Muscle of arm (tissue), 14 donors: ENCODE results near the gene TMEM213. TPM values are rescaled to one million over a fixed set of nuclear protein-coding genes. Genes with fewer than 3 reads are reported as not detected.

Experiments
- DNase-seq: peaks from one replicate; pipeline ENCODE4 v3.0.0-alpha.2; 2013
- long read RNA-seq, 11 donors: transcript quantifications; one replicate each; lab custom pipeline, GENCODE V29; 2026
- polyA plus RNA-seq, 12 donors: library from polyadenylated mRNA; unstranded; fragments of 120-200 nt; gene quantifications; one replicate each; pipeline ENCODE4 v1.2.1, GENCODE V29; 2013; ENCODE audit not compliant: insufficient read length in 12 of 12

TMEM213 gene, protein sequence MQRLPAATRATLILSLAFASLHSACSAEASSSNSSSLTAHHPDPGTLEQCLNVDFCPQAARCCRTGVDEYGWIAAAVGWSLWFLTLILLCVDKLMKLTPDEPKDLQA
- polyA plus RNA-seq = under 1 TPM in 8 of 12 donors, not detected in 4; 0.03 to 0.30 (median 0.12) TPM
- long read RNA-seq, donor 1, full-length matches to known transcripts = 1 of 1 reads
- long read RNA-seq, donor 1, partial matches to known transcripts = 0 of 1 reads
- long read RNA-seq, donor 1, other reads (novel, unspliced or antisense) = 0 of 1 reads
- long read RNA-seq, donor 2 = 0 reads
- long read RNA-seq, donor 3 = 0 reads
- long read RNA-seq, donor 4 = 0 reads
- long read RNA-seq, donor 5, partial matches to known transcripts = 12 of 12 reads
- long read RNA-seq, donor 5, other reads (novel, unspliced or antisense) = 0 of 12 reads
- long read RNA-seq, donor 6 = 0 reads
- long read RNA-seq, donor 7 = 0 reads
- long read RNA-seq, donor 8, partial matches to known transcripts = 15 of 15 reads
- long read RNA-seq, donor 8, other reads (novel, unspliced or antisense) = 0 of 15 reads
- long read RNA-seq, donor 9 = 0 reads
- long read RNA-seq, donor 10 = 0 reads
- long read RNA-seq, donor 11 = 0 reads

DNA sequence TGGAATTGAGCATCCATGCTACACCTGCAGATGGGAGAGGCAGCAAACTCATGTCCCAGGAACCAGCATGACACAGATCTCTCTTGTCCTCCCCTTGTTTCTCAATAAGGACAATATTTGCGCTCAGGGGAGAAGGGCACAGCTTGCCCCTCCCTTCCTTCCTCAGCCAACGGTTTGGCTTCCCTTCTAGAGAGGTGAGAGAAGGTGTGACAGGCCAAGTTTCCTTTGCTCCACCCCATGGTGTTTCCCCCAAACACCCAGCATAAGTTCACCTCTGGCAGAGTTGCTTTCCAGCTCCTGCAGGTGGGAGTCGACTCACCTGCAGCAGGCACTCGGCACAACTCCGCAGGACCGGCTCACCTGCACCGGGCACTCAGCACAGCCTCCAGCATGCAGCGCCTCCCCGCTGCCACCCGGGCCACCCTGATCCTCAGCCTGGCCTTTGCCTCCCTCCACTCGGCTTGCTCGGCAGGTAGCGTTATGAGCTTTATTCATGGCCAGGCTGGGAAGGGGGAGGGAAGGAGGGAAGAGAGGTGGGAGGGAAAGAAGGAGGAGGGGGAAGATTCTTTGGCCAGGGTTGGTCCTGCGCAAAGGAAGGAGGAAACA is at the start of gene TMEM213, which contains the start of gene ATP6V0A4:
Gene TMEM213 (plus strand): TSS at position 280 of the 606 bp plus-strand sequence. CDS start 111 bp downstream, at position 391.
Gene ATP6V0A4 (minus strand): TSS at position 482 of the 606 bp plus-strand sequence. CDS start 26,949 bp downstream, outside the sequence.
- DNase-seq = no peak

DNA sequence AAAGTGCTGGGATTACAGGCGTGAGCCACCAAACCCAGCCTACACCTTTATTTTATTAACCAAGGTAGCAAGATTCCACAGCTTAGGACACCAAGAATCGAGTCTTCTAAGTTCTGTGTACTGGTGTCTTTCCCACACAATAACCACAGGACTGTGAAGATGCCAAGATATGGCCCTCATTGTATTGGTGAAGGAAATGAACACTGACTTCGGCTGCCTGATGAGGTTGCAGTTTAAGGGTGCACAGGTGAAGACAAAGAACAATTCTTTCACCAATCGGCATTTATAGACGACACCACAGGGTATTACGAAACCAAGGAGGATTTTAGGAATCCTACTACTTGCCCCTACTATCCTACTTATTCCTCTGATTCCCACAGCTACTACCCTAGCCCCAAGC is 49.1 kb upstream of the TMEM213 start:
- no peak for DNase-seq

DNA sequence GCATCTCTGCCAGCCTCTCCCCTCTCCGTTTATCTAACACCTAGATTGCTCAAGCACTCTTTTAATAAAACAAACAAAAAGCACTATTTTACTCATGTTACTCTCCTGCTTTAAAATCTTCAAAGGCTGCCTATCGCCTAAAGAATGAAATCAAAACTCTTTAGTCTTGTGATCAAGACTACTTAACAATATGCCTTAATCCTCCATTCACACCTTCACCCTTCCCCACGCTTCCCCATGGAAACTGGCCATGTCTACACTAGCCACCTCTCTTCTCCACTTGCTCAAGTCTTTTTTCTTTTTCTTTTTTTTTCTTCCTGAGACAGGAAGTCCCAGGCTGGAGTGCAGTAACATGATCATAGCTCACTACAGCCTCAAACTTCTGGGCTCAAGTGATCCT is 47.8 kb upstream of the TMEM213 start:
- DNase-seq = no peak

DNA sequence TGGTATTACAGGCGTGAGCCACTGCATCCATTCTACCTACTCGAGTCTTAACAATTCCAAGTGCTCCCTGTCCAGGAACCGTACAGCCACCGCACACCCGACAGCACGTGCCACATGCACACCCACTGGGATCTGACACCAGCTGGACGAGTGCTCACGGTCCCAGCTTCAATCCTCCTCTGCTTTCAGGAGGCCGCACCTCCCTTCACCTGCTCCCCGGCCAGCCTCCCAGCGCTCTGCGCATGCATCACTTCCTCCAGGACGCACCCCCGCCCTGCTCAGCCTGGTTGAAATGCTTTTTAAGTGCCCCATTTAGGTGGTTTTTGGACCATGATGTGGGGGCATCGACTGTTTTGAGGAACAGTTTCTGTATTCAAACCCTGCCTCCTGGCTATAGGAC is 47.3 kb upstream of the TMEM213 start:
- no peak for DNase-seq

DNA sequence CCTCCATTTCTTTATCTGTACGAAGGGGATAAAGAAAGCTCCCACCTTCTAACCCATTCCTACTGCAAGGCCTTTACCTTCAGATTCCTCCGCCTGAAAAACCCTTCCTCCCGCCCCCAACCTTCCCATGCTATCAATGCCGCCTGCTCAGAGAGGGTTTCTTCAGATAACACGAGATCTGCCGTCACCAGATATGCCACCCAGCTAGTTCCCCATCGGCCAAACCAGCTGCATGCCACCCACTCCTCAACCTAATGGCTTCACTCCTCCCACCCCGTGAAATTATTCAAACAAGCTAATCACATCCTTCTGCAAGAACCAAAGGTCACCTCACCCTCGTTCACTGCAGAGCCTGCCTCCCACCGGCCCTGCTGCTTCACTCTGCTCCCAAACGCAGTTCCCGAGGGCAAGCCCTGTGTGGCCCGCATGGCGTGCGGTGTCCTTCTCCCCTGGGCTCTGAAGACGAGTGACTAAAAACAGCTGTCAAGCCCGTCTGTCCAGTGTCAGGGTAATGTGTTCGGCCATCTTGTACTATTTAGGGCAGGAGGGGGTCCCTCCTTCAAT is 46.8 kb upstream of the TMEM213 start:
- no peak for DNase-seq

DNA sequence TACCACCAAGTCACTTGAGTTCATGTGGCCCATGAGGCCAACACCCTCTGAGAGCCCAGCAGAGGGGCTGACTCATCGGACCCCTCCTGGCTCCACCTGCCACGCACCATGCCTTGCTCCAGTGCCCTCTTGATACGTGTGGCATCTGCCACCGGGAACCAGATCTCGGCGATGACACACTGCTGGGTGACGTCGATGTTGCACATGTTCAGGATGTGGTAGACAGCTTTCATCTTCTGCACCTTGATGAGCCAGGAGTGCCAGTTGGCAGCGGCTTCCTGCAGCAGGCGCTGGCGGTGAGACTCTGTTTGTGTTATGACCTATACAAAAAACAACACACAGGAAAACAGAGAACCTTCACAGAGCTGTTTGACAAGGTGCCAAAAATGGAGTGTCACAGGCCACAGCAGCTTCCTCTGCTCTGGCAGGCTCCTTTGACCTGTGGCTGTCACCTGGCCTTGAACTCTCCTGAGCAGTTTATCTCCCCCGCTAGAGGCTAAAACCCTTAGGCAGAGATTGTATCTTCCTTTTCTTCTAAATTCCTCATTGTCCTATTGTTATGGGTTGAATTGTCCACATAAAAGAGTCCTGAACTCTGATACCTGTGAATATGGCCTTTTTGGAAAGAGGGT is 45.2 kb upstream of the TMEM213 start:
- no peak for DNase-seq

DNA sequence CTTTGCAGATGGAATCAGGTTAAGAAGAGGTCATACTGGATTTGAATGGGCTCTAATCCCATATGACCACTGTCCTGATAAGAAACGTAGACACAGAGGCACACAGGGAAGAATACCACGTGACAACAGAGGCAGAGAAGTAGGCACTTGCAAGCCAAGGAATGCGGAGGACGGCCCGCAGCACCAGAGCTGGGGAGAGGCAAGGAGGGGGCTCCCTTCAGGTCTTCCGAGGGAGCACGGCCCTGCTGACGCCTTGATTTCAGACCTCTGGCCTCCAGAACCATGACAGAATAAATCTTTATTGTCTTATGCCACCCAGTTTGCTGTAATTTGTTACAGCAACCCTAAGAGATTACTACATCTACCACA is 44.7 kb upstream of the TMEM213 start:
- DNase-seq = no peak

DNA sequence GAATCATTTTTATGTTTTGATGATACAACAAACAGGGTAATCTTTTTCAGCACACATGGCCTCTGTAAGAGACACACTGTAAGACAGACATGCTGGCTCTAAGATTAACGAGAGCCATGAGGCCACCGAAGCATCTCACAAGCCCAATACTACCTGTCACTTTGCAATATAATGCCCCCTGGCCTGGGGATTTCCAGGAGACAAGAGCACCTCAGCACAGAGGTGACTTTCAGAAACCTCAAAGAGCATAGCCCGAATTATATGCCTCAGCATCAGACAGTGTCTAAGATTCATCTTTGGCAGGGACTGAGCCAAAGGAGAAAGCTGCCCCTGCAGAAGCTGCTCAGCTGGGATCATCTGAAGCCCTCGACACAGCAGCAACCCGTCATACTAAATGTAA is 44.2 kb upstream of the TMEM213 start:
- DNase-seq = no peak

DNA sequence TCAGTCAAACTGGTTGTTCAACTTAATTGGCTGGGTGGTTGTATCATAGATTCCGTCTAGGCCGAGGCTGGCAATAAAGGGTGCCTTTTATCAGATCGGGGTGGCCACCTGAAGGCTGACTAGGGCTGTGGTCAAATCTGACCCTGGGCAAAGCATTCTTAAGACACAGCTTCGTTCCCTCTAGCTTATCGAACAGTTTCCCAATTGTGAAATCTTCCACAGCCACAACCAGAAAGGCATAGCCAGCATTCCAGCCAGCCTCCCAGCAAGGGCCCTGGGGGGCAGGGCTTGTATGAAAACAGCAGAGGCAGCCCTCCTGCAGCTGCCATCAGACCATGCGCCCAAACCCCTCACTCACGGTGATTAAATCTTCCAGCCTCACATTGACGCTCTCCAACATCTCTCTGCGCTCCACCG is 42.5 kb upstream of the TMEM213 start:
- no peak for DNase-seq

DNA sequence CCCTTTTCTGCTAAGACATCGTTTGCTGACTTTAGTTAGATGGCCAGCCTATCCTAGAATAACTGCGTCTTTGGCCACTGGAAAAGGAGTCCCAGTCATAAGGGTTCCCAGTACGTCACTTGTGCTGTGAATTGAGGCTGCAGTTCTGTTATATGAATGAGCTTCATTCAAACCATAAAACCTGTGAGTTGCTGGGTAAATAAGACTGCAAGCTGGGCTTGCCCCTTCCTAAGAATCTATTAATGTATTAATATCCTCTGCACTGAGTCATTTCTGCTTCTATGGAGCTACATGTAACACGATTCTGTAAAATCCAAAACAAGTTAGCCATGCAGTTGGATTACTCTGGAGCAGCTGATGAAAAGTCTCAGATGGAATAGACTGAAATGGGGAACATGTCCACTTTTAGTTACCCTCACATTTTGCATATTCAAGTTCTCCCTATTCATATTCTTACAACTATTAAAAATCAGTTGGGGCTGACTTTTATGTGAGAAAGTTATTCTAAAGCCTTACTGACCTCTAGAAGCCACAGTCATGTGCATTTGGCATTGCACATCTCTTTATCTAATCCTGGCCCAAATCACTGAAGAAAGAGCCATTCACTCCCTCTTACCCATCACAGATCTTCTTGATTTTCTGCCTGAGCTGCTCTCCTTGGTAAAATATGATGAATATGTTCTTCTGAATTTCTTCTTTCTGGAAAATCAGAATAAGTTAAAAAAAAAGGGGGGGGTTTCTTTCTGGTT is 41.8 kb upstream of the TMEM213 start:
- no peak for DNase-seq

DNA sequence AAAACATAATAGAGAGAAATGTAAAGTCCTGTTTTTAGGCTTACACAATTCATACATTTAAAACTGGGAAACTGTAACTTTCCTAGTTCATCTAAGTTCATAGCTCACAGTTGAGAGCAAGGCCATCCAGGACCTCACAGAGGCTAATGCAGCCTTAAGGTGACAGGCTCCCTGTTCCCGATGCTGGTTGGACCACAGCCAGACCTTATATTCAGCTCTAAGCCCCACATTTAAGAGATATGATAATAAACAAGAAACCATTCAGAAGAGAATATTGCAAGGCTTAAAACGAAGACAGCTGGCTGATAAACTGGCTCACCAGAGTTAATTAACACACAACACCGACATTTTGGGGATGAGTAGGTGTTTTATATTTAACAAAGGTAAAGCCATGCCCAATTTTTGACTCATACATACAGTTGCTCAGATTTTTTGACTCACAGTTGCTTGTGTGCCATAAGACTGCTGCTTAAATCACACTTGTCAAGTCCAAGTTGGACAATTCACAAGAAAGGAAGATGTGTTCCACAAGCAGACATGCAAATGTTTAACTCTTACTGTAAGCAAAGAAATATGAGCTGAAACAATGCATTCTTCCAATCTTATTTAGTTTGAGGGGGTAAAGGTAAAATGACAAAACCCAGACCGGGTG is 41.1 kb upstream of the TMEM213 start:
- no peak for DNase-seq

DNA sequence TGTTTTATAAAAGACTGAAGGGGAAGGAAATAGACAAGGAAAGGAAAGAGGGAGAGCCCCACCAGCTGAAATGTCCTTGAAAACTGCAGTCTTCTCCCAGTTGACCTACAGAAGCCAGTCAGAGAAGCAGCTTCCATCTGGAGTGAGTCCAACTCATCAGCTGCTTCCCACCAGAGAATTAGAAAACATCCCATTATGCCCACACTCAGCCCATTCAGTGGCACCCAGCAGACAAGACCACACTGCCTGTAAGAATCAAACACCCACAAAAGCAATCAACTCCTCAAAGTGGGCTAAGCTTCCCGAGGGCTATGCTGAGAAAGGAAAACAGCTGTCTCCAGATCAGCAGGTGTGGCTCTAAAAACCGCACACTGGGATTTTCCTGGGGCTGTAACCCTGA is 29.6 kb upstream of the TMEM213 start:
- DNase-seq = no peak

DNA sequence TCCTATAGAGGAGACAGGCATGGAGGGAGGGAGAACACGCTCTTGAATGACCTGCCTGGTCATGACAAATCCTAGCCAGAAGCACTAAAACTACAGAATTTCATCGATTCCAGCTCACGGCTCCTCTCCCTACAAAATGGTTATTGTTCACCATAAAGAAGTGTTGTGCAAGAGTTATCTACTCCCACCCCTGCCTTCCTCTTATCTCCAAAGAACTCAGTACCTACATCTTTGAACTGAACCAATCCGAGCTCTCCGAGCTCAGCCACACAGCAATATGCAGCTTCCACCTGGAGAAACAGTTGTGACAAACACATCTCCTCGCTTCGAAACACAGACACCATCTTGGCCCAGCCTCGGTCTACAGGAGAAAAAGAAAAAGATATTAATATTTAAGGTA is 26.9 kb upstream of the TMEM213 start:
- DNase-seq = no peak

DNA sequence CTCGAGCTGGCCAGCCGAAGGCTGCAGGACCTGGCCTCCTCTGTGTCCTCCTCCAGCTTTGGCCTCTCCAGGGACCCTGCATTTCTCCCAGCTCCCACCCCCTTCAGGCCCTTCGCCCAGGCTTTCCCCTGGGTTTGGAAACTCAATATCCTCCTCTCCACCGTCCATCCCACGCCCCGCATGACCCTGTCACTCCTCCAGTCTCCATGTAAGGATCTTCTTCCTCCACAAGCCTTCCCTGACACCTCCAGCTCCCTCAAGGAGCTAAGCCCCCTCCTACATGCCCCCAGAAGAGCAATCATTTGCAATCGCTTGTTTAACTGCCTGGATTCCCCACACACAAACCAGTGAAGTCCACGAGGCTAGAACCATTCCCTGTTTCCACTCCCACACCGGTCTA is 24.6 kb upstream of the TMEM213 start:
- DNase-seq = no peak

DNA sequence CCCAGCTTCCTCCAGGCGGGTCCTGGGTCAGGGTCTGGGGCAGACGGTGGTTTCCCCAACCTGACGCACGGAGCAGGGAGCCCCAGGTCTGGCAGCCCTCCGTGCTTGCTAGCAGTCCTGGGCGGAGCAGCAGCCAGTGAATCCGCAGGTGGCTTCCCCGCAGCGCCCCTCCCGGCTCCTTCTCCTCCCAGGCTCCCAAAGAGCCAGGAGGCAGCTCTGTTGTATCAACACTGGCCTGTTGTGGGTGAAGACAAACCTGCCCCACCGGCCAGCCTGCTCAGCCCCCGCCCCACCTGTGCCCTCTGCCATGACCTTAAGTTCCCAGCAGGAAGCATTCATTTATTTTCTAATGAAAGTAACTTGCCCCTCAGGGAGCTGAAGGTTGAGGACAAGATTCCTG is 24.0 kb upstream of the TMEM213 start:
- no peak for DNase-seq

DNA sequence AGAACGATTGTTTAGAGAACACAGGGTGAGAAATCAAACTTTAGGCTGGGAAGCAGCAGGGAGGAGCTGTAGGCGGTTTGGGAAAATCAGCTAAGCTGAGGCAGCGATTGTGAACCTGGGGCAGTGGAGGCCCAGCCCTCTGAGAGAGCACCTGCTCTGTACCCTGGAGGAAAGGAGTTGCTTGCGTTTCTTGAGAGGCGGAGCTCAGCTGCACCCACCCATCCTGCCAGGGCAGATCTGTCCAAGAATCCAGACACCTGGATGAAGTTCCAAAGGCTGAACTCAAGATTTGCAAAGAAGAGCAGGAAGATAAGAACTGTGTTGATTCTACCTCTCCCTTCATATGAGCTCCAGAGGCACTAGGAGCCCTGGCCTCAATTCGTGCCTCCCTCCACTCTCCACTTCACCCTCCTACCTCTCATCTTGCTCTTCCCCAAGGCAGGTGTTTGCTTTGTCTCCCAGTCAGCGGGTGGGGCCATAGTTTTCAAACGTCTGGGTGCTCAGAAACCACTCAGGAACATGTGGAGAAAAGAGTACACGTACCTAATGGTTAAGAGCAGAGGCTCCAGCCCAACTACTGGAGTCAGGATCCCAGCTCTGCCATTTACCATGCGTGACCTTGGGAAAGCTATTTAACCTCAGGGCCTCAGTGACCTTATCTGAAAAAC is 21.5 kb upstream of the TMEM213 start:
- no peak for DNase-seq

DNA sequence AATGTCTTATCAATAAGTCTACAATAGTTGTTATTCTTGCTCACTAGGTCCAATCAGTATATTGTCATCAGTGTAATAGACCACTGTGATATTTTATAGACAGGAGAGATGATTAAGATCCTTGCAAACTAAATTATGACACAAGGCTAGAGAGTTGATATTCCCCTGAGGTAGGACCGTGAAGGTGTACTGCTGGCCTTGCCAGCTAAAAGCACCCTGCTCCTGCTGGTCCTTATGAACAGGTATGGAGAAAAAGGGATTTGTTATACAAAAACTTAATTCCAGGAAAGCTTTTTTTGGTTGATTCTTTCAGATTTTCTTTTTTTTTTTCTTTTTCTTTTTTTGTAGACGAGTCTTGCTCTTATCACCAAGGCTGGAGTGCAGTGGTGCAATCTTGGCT is 16.8 kb upstream of the TMEM213 start:
- no peak for DNase-seq

DNA sequence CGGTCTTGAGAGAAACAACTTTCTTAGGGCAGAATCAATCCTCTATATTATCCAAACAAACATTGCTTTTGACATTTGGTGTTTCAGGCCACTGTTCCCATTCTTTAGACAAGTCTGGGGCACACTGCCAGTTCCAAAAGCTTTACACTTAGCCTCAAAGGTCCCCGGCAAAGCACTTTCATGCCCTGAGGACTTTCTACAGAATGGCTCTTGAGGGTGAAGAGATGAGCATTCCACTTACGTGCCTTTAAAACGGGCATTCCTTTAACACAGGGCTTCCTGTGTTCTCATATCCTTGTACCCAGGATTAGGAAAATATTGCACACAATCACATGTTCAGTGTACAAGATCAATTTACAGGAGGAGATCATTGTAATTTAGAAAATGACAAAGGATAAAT is 13.1 kb upstream of the TMEM213 start:
- no peak for DNase-seq

DNA sequence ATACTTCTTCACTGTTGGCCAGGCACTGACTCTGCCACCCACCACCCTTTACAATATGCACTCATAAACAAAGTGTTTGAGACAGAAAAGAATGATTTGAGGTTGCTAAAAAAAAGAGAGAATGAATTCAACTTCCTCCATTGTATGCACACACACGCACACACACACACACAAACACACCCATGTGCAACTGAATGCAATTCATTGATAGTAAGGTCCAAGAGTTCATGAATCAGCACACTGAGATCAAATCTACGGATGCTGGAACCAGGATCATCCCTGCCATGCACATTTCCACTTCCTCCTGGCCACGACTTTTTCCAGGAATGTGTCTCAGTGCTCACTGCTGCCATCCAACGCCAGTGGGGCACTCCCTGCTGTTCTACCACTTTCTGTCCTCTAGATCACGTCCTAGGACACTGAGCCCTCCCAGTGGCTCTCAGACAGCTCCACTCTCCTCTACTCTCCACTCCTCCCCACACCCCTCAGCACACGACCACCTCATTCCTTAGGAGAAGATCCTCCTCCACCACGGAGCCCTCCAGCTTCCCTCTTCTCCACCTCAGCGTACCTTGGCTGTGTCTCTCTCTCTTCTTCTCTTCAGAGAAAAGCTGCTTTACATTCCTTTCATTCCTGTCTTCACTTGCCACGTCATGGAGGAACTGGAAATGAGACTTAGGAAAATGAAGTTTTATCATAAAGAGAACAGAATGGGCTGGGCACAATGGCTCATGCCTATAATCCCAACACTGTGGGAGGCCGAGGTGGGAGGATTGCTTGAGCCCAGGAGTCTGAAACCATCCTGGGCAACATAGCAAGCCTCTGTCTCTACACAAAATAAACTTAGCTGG is 12.0 kb upstream of the TMEM213 start:
- DNase-seq = no peak
